Mucosa of descending colon (tissue), 3 donors: Measurements from ENCODE around the gene LMTK3. TPM values are rescaled to one million over a fixed set of nuclear protein-coding genes. Genes with fewer than 3 reads are reported as not detected.
A peak's percentile ranks its signal among the peaks of the same experiment; 100 is the strongest.

Experiments
- ATAC-seq: fragments of 200-7000 bp; cut with Tn5 transposase; one replicate; pipeline ENCODE4 v1.9.1; 2020; ENCODE audit warnings: mild to moderate bottlenecking, moderate library complexity
- DNase-seq, 3 donors: peaks; one replicate each; pipeline ENCODE4 v3.0.0-alpha.2; 2020
- H3K36me3 ChIP-seq: fragments of 200-600 bp; one replicate; pipeline ENCODE4 v1.8.0; 2021; ENCODE audit warnings: low read depth, mild to moderate bottlenecking
- H3K4me1 ChIP-seq: fragments of 200-600 bp; one replicate; pipeline ENCODE4 v1.8.0; 2021; ENCODE audit warnings: low read depth, mild to moderate bottlenecking
- H3K4me3 ChIP-seq: fragments of 200-600 bp; one replicate; pipeline ENCODE4 v1.8.0; 2021; ENCODE audit warnings: mild to moderate bottlenecking
- H3K9me3 ChIP-seq: fragments of 200-600 bp; one replicate; pipeline ENCODE4 v1.8.0; 2021; ENCODE audit warnings: mild to moderate bottlenecking
- CTCF ChIP-seq: fragments of 200-600 bp; IDR thresholded peaks from one replicate; pipeline ENCODE4 v1.8.0; 2022; ENCODE audit warnings: antibody characterized with exemption, mild to moderate bottlenecking
- intact Hi-C, 2 donors: fragments of 100-400 bp; cut with DNase I in 1 of 2; cut with micrococcal nuclease in 1 of 2; formaldehyde crosslinking; loops; one replicate each; pipeline versions ENCODE4 v1.11.0 to v1.11.1; 2022; cut with DNase I, micrococcal nuclease
- total RNA-seq, 3 donors: library from RNA; stranded (reverse); fragmentation: NEBNext Ultra II Directional in 2 of 3; extraction: Animal tissue kit (Norgen Biotek cat#: 25700) in 2 of 3; gene quantifications; one replicate each; pipeline versions ENCODE4 v1.2.1 to v1.2.4, GENCODE V29; 2021 to 2023
- donor health status: DM: no; HTN: no; CAD: no; lungs with moderate emphysema.
- donor health status: DM: no; HTN: no; CAD: no.
- donor health status: DM: no; HTN: yes; CAD: no.

LMTK3 gene
- total RNA-seq, 3 donors from 2014 or later = 0.48 to 2.6 (median 1.3) TPM

DNA sequence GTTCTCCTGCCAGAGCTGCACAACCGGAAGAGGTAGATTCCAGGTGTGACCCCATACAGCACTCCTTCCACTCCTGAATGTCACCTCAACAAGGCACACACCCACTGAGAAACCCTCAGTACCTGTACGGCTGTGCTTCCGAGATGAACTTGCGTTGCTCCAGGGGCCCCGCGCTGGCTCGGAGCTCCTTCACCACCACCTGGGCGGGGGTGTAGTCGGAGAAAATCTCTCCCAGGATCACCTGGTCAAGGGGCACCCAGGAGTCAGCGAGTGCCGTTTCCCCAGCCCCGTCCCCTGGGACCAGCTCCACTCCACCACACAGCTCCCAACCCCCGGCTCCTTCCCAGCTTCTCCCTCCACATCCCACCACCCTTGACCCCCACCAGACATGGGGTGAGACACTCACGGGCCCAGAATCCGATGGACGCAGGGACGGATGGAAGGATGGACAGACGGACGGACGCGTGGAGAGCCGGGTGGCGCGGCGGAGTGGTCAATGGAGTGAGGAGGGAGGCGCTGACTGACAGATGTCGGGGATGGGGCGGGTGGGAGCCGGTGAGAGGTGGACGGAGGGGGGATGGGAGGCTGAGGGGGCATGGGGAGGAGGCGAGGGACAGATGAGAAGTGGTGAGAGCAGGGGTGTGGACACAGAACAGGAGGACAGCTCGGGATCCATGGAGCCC lies 2.8 kb downstream of the LMTK3 start:
- no peak for ATAC-seq
- Histone ChIP-seq H3K4me1 (no peaks in the 10 kb centered on the region), H3K36me3 (no peaks in the 10 kb centered on the region), H3K4me3 (no peak overlapping the region), H3K9me3 (no peaks in the 10 kb centered on the region)
- intact Hi-C loops = loop anchor here in 1 of 2 donors (5.0 kb wide), 1 partner anchor 73 kb away; no protein-coding TSS in a partner anchor
- TF ChIP-seq CTCF = no peak
- DNase-seq = no peak

DNA sequence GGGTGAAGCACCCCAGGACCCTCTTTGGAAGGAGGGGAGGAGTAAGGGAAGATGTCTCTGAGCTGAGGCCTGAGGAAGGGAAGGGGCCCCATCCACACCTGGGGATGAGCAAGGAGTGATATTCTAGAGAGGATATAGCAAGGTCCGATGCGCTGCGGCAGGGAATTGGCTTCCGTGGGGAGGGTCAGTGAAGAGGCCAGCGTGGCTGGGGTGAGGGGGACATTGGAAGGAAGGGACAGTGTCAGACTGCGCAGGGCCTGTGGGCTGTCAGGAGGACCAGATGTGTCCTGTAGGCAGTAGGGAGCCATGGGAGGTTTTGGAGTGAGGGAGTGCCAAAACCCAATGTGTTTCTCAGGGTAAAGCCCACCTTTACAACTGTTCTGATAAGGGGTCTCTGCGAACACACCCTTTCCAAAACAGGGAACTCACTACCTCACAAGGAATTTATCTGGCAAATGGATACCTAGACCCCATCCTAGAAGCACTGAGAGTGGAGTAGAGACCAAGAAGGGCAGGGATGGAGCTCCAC lies 3.7 kb downstream of the LMTK3 start:
- DNase-seq (no peak), ATAC-seq (no peak)
- H3K9me3 ChIP-seq = no peaks in the 10 kb centered on the region
- H3K36me3 ChIP-seq = no peaks in the 10 kb centered on the region
- intact Hi-C loops = loop anchor here in 1 of 2 donors (5.0 kb wide), 1 partner anchor 74 kb away; no protein-coding TSS in a partner anchor
- no peaks in the 10 kb centered on the region for H3K4me1 ChIP-seq
- no peak for TF ChIP-seq CTCF
- H3K4me3 ChIP-seq = no peak overlapping the region

DNA sequence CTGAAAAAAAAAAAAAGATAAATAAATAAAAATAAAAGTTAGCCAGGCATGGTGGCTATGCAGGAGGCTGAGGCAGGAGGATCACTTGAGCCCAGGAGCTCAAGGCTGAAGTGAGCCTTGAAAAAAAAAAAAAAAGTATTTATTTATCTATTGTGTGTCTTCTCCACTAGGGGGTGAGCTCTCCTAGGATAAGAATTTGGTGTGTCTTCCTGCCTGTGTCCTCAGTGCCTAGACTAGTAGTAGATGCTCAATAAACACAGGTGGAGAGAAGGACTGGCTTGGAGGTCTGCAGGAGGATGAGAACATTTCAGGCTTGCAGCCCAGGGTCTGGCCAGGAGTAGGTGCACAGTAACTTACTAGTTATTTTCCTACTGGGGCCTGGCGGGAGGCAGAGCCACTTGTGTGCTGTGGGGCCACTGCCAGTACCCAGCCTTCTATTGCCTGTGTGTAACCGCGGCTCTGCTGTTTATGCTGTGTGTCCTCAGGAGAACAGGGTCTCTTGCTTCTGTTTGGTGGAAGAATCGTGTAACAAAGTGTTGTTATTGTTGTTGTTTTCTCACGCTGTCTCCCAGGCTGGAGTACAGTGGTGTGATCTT lies 5.4 kb downstream of the LMTK3 start:
- peak; percentile 29 for ATAC-seq
- TF ChIP-seq CTCF = no peak
- intact Hi-C loops = loop anchor here in 1 of 2 donors (5.0 kb wide), 1 partner anchor 76 kb away; no protein-coding TSS in a partner anchor
- H3K9me3 ChIP-seq = no peaks in the 10 kb centered on the region
- no peak for DNase-seq
- H3K36me3 ChIP-seq = no peaks in the 10 kb centered on the region
- no peak overlapping the region for H3K4me3 ChIP-seq
- H3K4me1 ChIP-seq = peaks cover 2% of the 10 kb centered on the region

DNA sequence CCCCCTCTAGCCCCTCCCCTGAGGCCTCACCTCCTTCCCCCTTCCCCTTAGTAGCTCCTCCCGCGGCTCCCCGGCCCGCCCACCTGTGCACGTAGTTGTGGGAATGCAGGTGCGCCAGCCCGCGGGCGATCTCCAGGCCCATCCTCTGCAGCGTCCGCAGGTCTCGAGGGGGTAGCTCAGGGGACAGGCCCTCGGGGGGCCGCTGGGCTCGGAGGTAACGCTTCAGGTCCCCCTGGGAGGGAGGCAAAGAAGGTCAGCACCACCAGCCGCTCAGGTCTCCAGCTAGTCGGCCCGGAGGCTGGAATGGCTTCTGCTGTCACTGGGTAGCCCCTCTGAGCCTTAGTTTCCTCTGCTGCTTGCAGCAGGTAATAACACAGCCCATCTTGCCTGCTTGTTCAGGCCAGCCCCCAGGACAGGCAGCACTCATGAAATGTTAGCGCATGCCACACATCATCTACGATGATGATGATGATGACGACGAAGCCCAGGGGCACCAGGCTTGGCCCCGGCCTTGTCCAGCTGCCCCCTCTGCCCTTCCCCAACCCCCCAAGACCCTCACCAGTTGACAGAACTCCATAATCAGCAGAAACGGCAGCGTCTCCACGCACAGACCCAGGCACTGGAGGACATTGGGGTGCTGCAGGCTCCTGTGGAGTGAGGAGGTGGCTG lies 9.2 kb downstream of the LMTK3 start:
- intact Hi-C loops = no loop called here
- TF ChIP-seq CTCF = no peak
- no peak for ATAC-seq
- peaks cover 7% of the 10 kb centered on the region for H3K4me1 ChIP-seq
- no peaks in the 10 kb centered on the region for H3K36me3 ChIP-seq
- peak in 1 of 3 donors; percentile 89 for DNase-seq
- H3K9me3 ChIP-seq = no peaks in the 10 kb centered on the region
- no peak overlapping the region for H3K4me3 ChIP-seq

DNA sequence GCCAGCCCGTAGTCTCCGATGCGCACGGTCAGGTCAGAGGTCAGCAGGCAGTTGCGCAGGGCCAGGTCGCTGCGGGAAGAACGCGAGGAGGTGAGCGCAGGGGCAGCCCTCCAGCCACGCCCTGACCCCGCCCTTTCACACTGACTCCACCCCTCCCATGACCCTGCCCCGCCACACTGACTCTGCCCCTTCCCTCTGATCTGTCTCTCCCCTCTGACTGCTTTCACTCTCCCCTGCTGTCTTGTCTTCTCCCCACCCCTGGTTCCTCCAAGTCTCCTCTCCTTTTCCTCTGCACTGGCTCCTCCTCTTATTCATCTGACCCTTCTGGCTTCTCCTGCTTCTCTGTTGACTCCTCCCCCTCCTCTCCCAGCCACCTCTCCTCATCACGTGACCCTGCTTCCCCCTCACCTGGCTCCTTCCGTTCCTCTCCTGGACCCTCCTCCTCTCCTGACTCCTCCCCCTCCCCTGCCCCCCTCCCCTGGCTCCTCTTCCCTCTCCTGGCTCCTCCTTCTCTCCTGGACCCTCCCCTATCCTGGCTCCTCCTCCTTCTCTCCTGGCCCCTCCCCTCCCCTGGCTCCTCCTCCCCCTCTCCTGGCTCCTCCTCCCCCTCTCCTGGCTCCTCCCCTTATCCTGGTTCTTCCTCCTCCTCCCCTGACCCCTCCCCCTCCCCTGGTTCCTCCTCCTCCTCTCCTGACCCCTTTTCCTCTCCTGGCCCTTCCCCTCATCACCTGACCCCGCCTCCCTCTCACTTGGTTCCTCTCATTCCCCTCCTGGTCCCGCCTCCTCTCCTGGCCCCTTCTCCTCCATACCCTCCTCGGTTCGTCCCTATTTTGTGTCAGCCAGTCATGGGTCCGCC lies 9.9 kb downstream of the LMTK3 start:
- no peak for TF ChIP-seq CTCF
- peak; percentile 73 to 90 (median 83) for DNase-seq
- no peaks in the 10 kb centered on the region for H3K36me3 ChIP-seq
- H3K4me1 ChIP-seq = peaks cover 10% of the 10 kb centered on the region
- ATAC-seq = peak; percentile 81
- H3K4me3 ChIP-seq = no peak overlapping the region
- no peaks in the 10 kb centered on the region for H3K9me3 ChIP-seq
- intact Hi-C loops = no loop called here
